ENCODE data around the gene MBD3L2B. TPM values are rescaled to one million over a fixed set of nuclear protein-coding genes. Genes with fewer than 3 reads are reported as not detected.

MBD3L2B gene
- total RNA-seq, 1 donor from 2014 or later: not detected

GRCh38 chr19:6971366-6971765 is 49.9 kb downstream of the MBD3L2B start:
- no peak overlapping the region for H3K4me3 Mint-ChIP-seq
- peaks cover 5% of the 10 kb centered on the region for H3K9me3 Mint-ChIP-seq
- H3K27me3 Mint-ChIP-seq: peaks cover 8% of the 10 kb centered on the region
- intact Hi-C loops (cut with micrococcal nuclease): no loop called here
- no peaks in the 10 kb centered on the region for H3K36me3 Mint-ChIP-seq (ENCODE audit: low read depth)
- TF ChIP-seq, protein P1, sequence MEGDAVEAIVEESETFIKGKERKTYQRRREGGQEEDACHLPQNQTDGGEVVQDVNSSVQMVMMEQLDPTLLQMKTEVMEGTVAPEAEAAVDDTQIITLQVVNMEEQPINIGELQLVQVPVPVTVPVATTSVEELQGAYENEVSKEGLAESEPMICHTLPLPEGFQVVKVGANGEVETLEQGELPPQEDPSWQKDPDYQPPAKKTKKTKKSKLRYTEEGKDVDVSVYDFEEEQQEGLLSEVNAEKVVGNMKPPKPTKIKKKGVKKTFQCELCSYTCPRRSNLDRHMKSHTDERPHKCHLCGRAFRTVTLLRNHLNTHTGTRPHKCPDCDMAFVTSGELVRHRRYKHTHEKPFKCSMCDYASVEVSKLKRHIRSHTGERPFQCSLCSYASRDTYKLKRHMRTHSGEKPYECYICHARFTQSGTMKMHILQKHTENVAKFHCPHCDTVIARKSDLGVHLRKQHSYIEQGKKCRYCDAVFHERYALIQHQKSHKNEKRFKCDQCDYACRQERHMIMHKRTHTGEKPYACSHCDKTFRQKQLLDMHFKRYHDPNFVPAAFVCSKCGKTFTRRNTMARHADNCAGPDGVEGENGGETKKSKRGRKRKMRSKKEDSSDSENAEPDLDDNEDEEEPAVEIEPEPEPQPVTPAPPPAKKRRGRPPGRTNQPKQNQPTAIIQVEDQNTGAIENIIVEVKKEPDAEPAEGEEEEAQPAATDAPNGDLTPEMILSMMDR (IDR thresholded peaks at IDR 0.05): no peak
- DNase-seq (no peak), ATAC-seq (ENCODE audit: low read depth) (no peak)
- H3K27ac Mint-ChIP-seq: no peak overlapping the region
- ChIA-PET CTCF (no interaction called here), POLR2A (interaction anchor here (0.6 kb wide), 1 partner anchor 839 kb away, joined by 4 read pairs; no protein-coding TSS in a partner anchor)
- H3K4me1 Mint-ChIP-seq: peaks cover 3% of the 10 kb centered on the region

GRCh38 chr19:6970443-6970842 is 50.8 kb downstream of the MBD3L2B start:
- Mint-ChIP-seq H3K27ac (no peak overlapping the region), H3K27me3 (peaks cover 8% of the 10 kb centered on the region), H3K9me3 (peaks cover 3% of the 10 kb centered on the region), H3K36me3 (ENCODE audit: low read depth) (no peaks in the 10 kb centered on the region), H3K4me1 (peaks cover 3% of the 10 kb centered on the region), H3K4me3 (no peak overlapping the region)
- POLR2A ChIA-PET: no interaction called here
- CTCF ChIA-PET: no interaction called here
- DNase-seq (no peak), ATAC-seq (ENCODE audit: low read depth) (no peak)
- TF ChIP-seq, protein P1 (IDR thresholded peaks at IDR 0.05): no peak
- intact Hi-C loops (cut with micrococcal nuclease): no loop called here

DNA sequence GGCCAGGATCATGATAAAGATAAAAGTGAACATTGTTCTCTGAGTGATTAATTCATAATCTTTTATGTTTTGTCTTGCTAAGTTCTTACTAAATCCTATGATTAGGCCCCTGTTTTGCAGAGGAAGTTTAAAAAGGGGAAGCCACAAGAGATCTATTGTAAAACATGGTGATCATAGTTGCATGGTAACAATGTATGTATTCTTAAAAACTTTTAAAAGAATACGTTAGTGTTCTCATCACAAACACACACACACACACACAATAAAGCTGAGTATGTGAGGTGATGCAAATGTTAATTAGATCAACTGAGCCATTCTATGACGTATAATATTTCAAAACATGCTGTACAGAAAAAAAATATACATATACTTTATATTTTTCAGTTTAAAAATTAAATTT is 51.2 kb downstream of the MBD3L2B start:
- TF ChIP-seq, protein P1 (IDR thresholded peaks at IDR 0.05): no peak
- no peak for ATAC-seq (ENCODE audit: low read depth)
- Mint-ChIP-seq H3K36me3 (ENCODE audit: low read depth) (no peaks in the 10 kb centered on the region), H3K27me3 (peaks cover 8% of the 10 kb centered on the region), H3K9me3 (peaks cover 3% of the 10 kb centered on the region), H3K27ac (no peak overlapping the region), H3K4me3 (no peak overlapping the region), H3K4me1 (peaks cover 3% of the 10 kb centered on the region)
- POLR2A ChIA-PET: no interaction called here
- CTCF ChIA-PET: no interaction called here
- no peak for DNase-seq
- intact Hi-C loops (cut with micrococcal nuclease): no loop called here

DNA sequence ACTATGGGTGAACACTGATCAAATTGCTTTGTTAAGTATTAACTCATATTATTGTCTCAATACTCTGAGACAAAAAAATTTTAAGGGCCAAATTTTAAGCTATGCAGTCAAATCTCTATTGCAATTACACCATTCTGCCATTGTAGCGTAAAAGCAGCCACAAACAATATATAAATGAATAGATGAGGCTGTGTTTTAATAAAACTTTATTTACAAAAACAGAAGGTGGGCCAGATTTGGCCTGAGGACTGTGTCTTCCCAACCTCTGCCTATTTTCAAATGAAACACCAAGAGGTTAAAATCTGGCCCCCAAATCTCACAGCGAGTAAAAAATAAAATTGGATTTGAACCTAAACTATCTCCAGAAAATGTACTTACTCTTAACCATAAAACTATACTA is 51.7 kb downstream of the MBD3L2B start:
- peaks cover 3% of the 10 kb centered on the region for H3K4me1 Mint-ChIP-seq
- ATAC-seq (ENCODE audit: low read depth) (no peak), DNase-seq (no peak)
- intact Hi-C loops (cut with micrococcal nuclease): no loop called here
- no peaks in the 10 kb centered on the region for H3K36me3 Mint-ChIP-seq (ENCODE audit: low read depth)
- peaks cover 8% of the 10 kb centered on the region for H3K27me3 Mint-ChIP-seq
- H3K9me3 Mint-ChIP-seq: peaks cover 3% of the 10 kb centered on the region
- no peak overlapping the region for H3K27ac Mint-ChIP-seq
- POLR2A ChIA-PET: no interaction called here
- TF ChIP-seq, protein P1 (IDR thresholded peaks at IDR 0.05): no peak
- H3K4me3 Mint-ChIP-seq: no peak overlapping the region
- CTCF ChIA-PET: interaction anchor here (0.7 kb wide), 1 partner anchor 455 kb away, joined by 3 read pairs; no protein-coding TSS in a partner anchor

Other genes starting within 250 kb of the MBD3L2B start
- 105 and 121 TPM in 2 replicates for gene VAV1, start 248.7 kb downstream of the MBD3L2B start, total RNA-seq
- gene ADGRE1, start 133.9 kb downstream of the MBD3L2B start, total RNA-seq: 0.15 and 0.18 TPM in 2 replicates
- gene MBD3L5, start 9.1 kb upstream of the MBD3L2B start, total RNA-seq: not detected in 2 replicates
- gene MBD3L4, start 18.7 kb upstream of the MBD3L2B start, total RNA-seq: not detected in 2 replicates
- gene MBD3L2, start 27.9 kb upstream of the MBD3L2B start, total RNA-seq: not detected in 2 replicates
- gene MBD3L3, start 37.2 kb upstream of the MBD3L2B start, total RNA-seq: not detected in 2 replicates
- 21.8 and 22.6 TPM in 2 replicates for gene ZNF557, start 48.3 kb upstream of the MBD3L2B start, total RNA-seq